Measurements from ENCODE around the gene LTA4H.
A peak's percentile ranks its signal among the peaks of the same experiment; 100 is the strongest.

The LTA4H gene

DNA sequence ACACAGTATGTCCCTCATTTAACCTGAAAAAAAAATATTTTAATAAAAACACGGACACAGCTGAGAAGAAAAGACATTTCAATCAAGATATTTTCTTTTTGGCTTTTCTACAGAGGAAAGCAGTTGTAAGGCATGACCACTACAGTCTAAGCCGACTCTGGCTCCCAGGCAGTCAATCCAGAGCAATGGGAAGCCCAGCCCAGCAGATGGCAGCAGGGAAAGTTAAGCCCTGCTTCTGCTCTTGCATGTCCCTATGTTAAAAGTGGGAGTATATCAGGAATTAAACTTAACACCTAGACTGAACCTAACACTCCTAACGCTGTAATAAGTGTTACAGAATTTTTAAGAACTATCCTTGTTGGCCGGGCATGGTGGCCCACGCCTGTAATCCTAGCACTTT lies 19.7 kb downstream of the LTA4H start:
- in situ Hi-C loops (cut with HindIII; ENCODE audit: low sequenced_read_pairs) = no loop called here
- TF ChIP-seq, protein P1, sequence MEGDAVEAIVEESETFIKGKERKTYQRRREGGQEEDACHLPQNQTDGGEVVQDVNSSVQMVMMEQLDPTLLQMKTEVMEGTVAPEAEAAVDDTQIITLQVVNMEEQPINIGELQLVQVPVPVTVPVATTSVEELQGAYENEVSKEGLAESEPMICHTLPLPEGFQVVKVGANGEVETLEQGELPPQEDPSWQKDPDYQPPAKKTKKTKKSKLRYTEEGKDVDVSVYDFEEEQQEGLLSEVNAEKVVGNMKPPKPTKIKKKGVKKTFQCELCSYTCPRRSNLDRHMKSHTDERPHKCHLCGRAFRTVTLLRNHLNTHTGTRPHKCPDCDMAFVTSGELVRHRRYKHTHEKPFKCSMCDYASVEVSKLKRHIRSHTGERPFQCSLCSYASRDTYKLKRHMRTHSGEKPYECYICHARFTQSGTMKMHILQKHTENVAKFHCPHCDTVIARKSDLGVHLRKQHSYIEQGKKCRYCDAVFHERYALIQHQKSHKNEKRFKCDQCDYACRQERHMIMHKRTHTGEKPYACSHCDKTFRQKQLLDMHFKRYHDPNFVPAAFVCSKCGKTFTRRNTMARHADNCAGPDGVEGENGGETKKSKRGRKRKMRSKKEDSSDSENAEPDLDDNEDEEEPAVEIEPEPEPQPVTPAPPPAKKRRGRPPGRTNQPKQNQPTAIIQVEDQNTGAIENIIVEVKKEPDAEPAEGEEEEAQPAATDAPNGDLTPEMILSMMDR (IDR thresholded peaks at IDR 0.05; ENCODE audit: low read depth, low read length) = peak; percentile 56
- DNase-seq (ENCODE audit: low read depth, low spot score) = peak; percentile 25
- H3K4me3 ChIP-seq (ENCODE audit: low read depth, low read length) = no peak overlapping the region

DNA sequence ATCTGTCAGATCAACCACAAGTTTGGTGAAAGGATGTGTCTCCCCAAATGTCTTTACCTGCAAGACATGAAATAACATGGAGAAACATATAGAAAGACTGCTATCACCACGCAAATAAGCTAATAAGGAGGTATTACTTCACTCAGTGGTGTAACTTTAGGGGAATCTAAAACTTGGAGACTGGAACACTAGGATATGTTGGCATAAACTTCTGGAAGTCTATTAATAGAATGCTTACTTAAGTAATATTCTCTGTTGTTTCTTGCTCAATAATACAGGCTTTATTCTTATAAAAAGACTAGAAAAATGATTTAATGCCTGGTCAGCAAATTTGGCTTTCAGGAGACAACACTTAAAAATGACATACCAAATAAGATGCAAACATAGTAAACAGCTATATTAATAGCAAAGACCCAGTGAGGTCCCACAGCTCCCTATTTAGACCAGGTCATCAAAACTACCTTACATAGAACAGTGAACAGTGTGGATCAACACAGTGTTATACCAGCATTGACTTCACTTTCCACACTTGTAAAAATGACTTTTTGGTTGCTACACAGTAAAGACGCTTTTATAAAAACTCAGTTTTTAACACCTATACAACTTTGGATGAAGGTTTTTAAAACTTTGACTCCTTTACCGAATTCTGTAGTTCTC lies 20.3 kb downstream of the LTA4H start:
- TF ChIP-seq, protein P1 (IDR thresholded peaks at IDR 0.05; ENCODE audit: low read depth, low read length) = no peak
- in situ Hi-C loops (cut with HindIII; ENCODE audit: low sequenced_read_pairs) = no loop called here
- H3K4me3 ChIP-seq (ENCODE audit: low read depth, low read length) = no peak overlapping the region
- DNase-seq (ENCODE audit: low read depth, low spot score) = no peak

DNA sequence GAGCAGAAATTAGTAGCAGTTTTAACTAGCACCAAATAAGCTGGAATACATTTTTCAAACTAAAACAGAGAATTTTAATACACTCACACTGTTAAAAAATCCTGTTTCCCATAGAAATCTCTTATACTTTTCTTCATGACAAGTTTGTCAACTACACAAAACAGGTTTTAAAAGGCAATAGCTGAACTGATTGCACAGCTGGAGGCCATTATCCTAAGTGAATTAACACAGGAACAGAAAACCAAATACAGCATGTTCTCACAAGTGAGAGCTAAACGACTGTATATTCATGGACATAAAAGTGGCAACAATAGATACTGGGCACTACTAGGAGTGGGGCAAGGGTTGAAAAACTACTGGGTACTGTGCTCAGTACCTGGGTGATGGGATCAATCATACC lies 27.7 kb downstream of the LTA4H start:
- TF ChIP-seq, protein P1 (IDR thresholded peaks at IDR 0.05; ENCODE audit: low read depth, low read length) = no peak
- H3K4me3 ChIP-seq (ENCODE audit: low read depth, low read length) = no peak overlapping the region
- no peak for DNase-seq (ENCODE audit: low read depth, low spot score)
- in situ Hi-C loops (cut with HindIII; ENCODE audit: low sequenced_read_pairs) = no loop called here

DNA sequence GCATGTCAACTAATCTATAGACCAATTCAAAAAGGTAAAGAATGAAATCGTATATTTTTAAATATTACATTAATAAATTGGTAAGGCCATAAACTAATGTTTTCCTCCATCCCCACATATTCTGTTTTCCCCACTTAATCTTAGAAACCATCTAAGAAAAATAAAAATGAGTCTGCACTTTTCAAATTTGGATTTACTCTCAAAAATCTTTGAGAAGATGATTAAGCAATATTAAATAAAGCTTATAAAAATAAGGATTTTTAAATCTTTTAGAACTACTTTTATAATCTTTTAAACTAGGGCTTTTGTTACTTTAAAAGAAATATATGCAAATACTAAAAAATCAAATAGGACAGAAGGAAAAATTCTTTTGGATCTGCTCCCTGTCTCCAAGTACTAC lies 28.7 kb downstream of the LTA4H start:
- DNase-seq (ENCODE audit: low read depth, low spot score) = no peak
- TF ChIP-seq, protein P1 (IDR thresholded peaks at IDR 0.05; ENCODE audit: low read depth, low read length) = no peak
- in situ Hi-C loops (cut with HindIII; ENCODE audit: low sequenced_read_pairs) = no loop called here
- no peak overlapping the region for H3K4me3 ChIP-seq (ENCODE audit: low read depth, low read length)

DNA sequence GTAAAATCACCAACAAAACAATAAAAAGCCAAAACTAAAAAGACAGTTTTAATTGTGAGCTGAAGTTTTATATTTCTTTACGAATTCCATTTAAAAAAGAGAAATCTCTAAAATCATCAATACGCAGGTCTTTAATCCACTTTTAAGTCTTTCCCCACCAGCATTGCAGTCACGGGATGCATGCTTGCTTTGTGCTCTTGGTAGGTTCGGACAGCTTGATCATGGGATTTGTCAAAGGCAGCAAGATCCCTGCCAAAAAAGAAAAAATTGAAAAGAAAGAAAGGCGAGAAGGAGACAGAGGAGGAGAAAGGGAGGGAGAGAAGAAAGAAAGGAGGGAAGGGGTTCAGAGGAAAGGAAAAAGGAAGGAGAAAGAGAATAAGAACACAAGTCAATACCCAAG lies 34.5 kb downstream of the LTA4H start:
- no peak overlapping the region for H3K4me3 ChIP-seq (ENCODE audit: low read depth, low read length)
- DNase-seq (ENCODE audit: low read depth, low spot score) = no peak
- TF ChIP-seq, protein P1 (IDR thresholded peaks at IDR 0.05; ENCODE audit: low read depth, low read length) = no peak
- in situ Hi-C loops (cut with HindIII; ENCODE audit: low sequenced_read_pairs) = no loop called here

DNA sequence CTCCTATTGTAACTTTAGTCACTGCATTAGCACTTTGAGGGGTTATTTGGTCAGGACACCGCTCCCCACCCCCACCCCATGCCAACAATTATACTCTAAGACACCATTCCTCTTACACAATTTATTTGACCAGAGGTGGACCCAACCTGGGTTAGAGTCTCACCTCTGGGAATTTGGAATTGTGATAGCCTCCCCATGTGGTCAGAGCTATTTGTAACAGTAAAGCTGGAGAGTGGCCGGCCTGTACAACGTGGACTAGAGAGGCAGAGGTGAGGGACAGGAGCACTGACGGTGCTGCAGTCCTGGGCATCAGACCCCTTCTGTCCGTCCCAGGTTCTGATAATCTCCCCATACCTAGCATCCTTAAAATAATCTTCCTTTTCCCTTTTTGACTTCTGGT lies 35.9 kb downstream of the LTA4H start:
- no peak overlapping the region for H3K4me3 ChIP-seq (ENCODE audit: low read depth, low read length)
- DNase-seq (ENCODE audit: low read depth, low spot score) = no peak
- TF ChIP-seq, protein P1 (IDR thresholded peaks at IDR 0.05; ENCODE audit: low read depth, low read length) = no peak
- in situ Hi-C loops (cut with HindIII; ENCODE audit: low sequenced_read_pairs) = no loop called here
